HepG2 (cell line): ENCODE data around the gene LZTFL1. TPM values are rescaled to one million over a fixed set of nuclear protein-coding genes. Genes with fewer than 3 reads are reported as not detected.

Experiments used
- CBX1 ChIP-seq: IDR thresholded peaks from one replicate; pipeline ENCODE4 v1.6.1; 2016; ENCODE audit warnings: antibody characterized with exemption, low read depth
- CBX5 ChIP-seq: sonication (generic); formaldehyde crosslinking; IDR thresholded peaks from 2 replicates; pipeline ENCODE4 v1.4.0; 2020; ENCODE audit warnings: missing genetic modification reagents, borderline replicate concordance
- HMGXB3 ChIP-seq: sonication (generic); formaldehyde crosslinking; IDR thresholded peaks from 2 replicates; pipeline ENCODE4 v1.4.0; 2020; ENCODE audit warnings: missing genetic modification reagents, borderline replicate concordance
- IRF2 ChIP-seq: IDR thresholded peaks from 2 replicates; pipeline ENCODE4 v1.6.1; 2018; ENCODE audit warnings: missing genetic modification reagents, missing compliant biosample characterization
- MIER2 ChIP-seq: IDR thresholded peaks from 2 replicates; pipeline ENCODE4 v1.6.1; 2016; ENCODE audit warnings: missing biosample characterization, missing genetic modification reagents
- RARG ChIP-seq: sonication (generic); formaldehyde crosslinking; IDR thresholded peaks from 2 replicates; pipeline ENCODE4 v1.4.0; 2020; ENCODE audit warnings: low read depth, mild to moderate bottlenecking, missing genetic modification reagents
- RBM39 ChIP-seq: fragments of 200-400 bp; formaldehyde crosslinking; IDR thresholded peaks from one replicate; pipeline ENCODE4 v1.6.1; 2018; ENCODE audit warnings: antibody characterized with exemption, mild to moderate bottlenecking, low read depth, low read length; ENCODE audit not compliant: poor library complexity, severe bottlenecking
- SAP130 ChIP-seq: IDR thresholded peaks from 2 replicates; pipeline ENCODE4 v1.6.1; 2016; ENCODE audit warnings: low read depth
- SRSF1 ChIP-seq: fragments of 200-400 bp; formaldehyde crosslinking; optimal IDR thresholded peaks from 2 replicates; pipeline ENCODE3; 2017; ENCODE audit warnings: mild to moderate bottlenecking, low read depth, low read length, moderate library complexity
- YEATS2 ChIP-seq: sonication (generic); formaldehyde crosslinking; IDR thresholded peaks from 2 replicates; pipeline ENCODE4 v1.4.0; 2020; ENCODE audit warnings: missing genetic modification reagents, borderline replicate concordance
- ZFP90 ChIP-seq: sonication (generic); formaldehyde crosslinking; IDR thresholded peaks from 2 replicates; pipeline ENCODE4 v1.8.0; 2022; ENCODE audit warnings: missing genetic modification reagents, mild to moderate bottlenecking, inconsistent platforms, borderline replicate concordance
- ZNF430 ChIP-seq: sonication (generic); formaldehyde crosslinking; IDR thresholded peaks from 2 replicates; pipeline ENCODE4 v1.9.0; 2021; ENCODE audit warnings: mild to moderate bottlenecking, missing genetic modification reagents
- ZNF607 ChIP-seq: sonication (generic); formaldehyde crosslinking; IDR thresholded peaks from 2 replicates; pipeline ENCODE4 v1.5.1; 2020; ENCODE audit warnings: missing genetic modification reagents, mild to moderate bottlenecking, borderline replicate concordance
- ZNF781 ChIP-seq: sonication (generic); formaldehyde crosslinking; IDR thresholded peaks from 2 replicates; pipeline ENCODE4 v1.5.1; 2020; ENCODE audit warnings: borderline replicate concordance, mild to moderate bottlenecking, missing genetic modification reagents; ENCODE audit errors: not compliant biosample characterization
- ZNF800 ChIP-seq: sonication (generic); formaldehyde crosslinking; IDR thresholded peaks from 2 replicates; pipeline ENCODE4 v1.4.0; 2020; ENCODE audit warnings: missing genetic modification reagents
- ZNF816 ChIP-seq: sonication (generic); formaldehyde crosslinking; IDR thresholded peaks from 2 replicates; pipeline ENCODE4 v1.8.0; 2022; ENCODE audit warnings: missing genetic modification reagents, mild to moderate bottlenecking, borderline replicate concordance
- ZNF891 ChIP-seq: sonication (generic); formaldehyde crosslinking; IDR thresholded peaks from 2 replicates; pipeline ENCODE4 v1.5.0; 2020; ENCODE audit warnings: mild to moderate bottlenecking, missing genetic modification reagents
- polyA plus RNA-seq, 8 experiments: library from polyadenylated mRNA; depleted of rRNA in 3 of 8; stranded (reverse) in 7 of 8; unstranded in 1 of 8; fragments of >200 nt; fragmentation: Illumina TruSeq in 4 of 8; extraction: Trizol in 4 of 8; gene quantifications; 2 replicates each; pipeline versions ENCODE4 v1.2.1 to v1.2.3, GENCODE V29; 2011 to 2016; ENCODE audit warnings: low read depth in 4 of 8, missing spikeins in 1 of 8, mixed read lengths in 1 of 8; ENCODE audit not compliant: insufficient read depth in 1 of 8
- total RNA-seq, 5 experiments: library from RNA; depleted of rRNA; stranded (reverse); fragments of >200 nt; fragmentation: Illumina TruSeq; extraction: Trizol; gene quantifications; 2 replicates each; pipeline ENCODE4 v1.2.3, GENCODE V29; 2016; ENCODE audit warnings: low read depth in 1 of 5
- TF ChIP-seq, protein P1 (sequence below), 2 experiments: sonication (generic) in 1 of 2; formaldehyde crosslinking in 1 of 2; IDR thresholded peaks; 2 replicates each; pipeline versions ENCODE4 v1.4.0 to v1.6.1; 2018 to 2020; ENCODE audit warnings: missing genetic modification reagents in 2 of 2, borderline replicate concordance in 1 of 2, low read depth in 1 of 2, mild to moderate bottlenecking in 1 of 2, missing biosample characterization in 1 of 2
- TF ChIP-seq, protein P2 (sequence below): sonication (generic); formaldehyde crosslinking; IDR thresholded peaks from 2 replicates; pipeline ENCODE4 v1.4.0; 2020; ENCODE audit warnings: mild to moderate bottlenecking, missing genetic modification reagents

The LZTFL1 gene
- total and polyA plus RNA-seq, 2 of the 13 experiments (the other 11 are each of a cell fraction or from before 2014, with no cell fraction given): 16.6 to 17.2 TPM

- TF ChIP-seq ZNF891 (CRISPR knock-in tag) (peak; percentile 65; the same call in 1 of the 2 replicates), SAP130 (CRISPR knock-in tag) (peak; percentile 99), CBX1 (peak; percentile 98), CBX5 (CRISPR knock-in tag) (peak; percentile 92), ZFP90 (CRISPR knock-in tag) (peak; percentile 73; the same call in 1 of the 2 replicates), ZNF781 (CRISPR knock-in tag) (peak; percentile 52), ZNF607 (CRISPR knock-in tag) (peak; percentile 78), RARG (no peak), SRSF1 (peak; percentile 56), YEATS2 (CRISPR knock-in tag) (peak; percentile 84; the same call in 1 of the 2 replicates), ZNF816 (CRISPR knock-in tag) (no peak), IRF2 (CRISPR knock-in tag) (peak; percentile 55; the same call in 1 of the 2 replicates), ZNF430 (peak; percentile 63; the same call in 1 of the 2 replicates), RBM39 (peak; percentile 49), HMGXB3 (CRISPR knock-in tag) (0 out of 2 replicates have a peak, but pooled peaks have one; percentile 19), ZNF800 (CRISPR knock-in tag) (0 out of 2 replicates have a peak, but pooled peaks have one; percentile 36), MIER2 (CRISPR knock-in tag) (0 out of 2 replicates have a peak, but pooled peaks have one; percentile 36)
- TF ChIP-seq, protein P1, sequence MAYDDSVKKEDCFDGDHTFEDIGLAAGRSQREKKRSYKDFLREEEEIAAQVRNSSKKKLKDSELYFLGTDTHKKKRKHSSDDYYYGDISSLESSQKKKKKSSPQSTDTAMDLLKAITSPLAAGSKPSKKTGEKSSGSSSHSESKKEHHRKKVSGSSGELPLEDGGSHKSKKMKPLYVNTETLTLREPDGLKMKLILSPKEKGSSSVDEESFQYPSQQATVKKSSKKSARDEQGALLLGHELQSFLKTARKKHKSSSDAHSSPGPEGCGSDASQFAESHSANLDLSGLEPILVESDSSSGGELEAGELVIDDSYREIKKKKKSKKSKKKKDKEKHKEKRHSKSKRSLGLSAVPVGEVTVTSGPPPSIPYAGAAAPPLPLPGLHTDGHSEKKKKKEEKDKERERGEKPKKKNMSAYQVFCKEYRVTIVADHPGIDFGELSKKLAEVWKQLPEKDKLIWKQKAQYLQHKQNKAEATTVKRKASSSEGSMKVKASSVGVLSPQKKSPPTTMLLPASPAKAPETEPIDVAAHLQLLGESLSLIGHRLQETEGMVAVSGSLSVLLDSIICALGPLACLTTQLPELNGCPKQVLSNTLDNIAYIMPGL (CRISPR knock-in tag; IDR thresholded peaks at IDR 0.05; ENCODE audit: borderline replicate concordance in 1 of 2, low read depth in 1 of 2): peak in 1 of 2 experiments; percentile 23; a peak in 1 of 4 replicates
- TF ChIP-seq, protein P2, sequence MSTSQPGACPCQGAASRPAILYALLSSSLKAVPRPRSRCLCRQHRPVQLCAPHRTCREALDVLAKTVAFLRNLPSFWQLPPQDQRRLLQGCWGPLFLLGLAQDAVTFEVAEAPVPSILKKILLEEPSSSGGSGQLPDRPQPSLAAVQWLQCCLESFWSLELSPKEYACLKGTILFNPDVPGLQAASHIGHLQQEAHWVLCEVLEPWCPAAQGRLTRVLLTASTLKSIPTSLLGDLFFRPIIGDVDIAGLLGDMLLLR: peak; percentile 68; the same call in 1 of the 2 replicates
Observed at GRCh38 chr3:45841757-45842491, at the start of gene LZTFL1 (continued).
